GM06990 (cell line): ENCODE data around the gene TEX53.

ENCODE experiments used
- DNase-seq: peaks from one replicate; pipeline ENCODE4 v3.0.0-alpha.2; 2011; ENCODE audit not compliant: insufficient read length; ENCODE audit errors: extremely low read depth
- H3K27me3 ChIP-seq: replicated peaks from 2 replicates; pipeline ENCODE4 v1.6.0; 2011; ENCODE audit warnings: low read length; ENCODE audit not compliant: control insufficient read depth, insufficient read depth
- H3K36me3 ChIP-seq: 2 replicates; pipeline ENCODE4 v1.5.1; 2011; ENCODE audit warnings: low read length; ENCODE audit not compliant: control insufficient read depth, insufficient read depth
- H3K4me3 ChIP-seq: replicated peaks from 2 replicates; pipeline ENCODE4 v1.5.1; 2011; ENCODE audit warnings: low read depth, mild to moderate bottlenecking, control low read depth, low read length
- CTCF ChIP-seq: IDR thresholded peaks from 2 replicates; pipeline ENCODE4 v1.5.1; 2011; ENCODE audit warnings: low read length, control low read depth, mild to moderate bottlenecking, inconsistent platforms; ENCODE audit not compliant: insufficient read depth, poor library complexity, severe bottlenecking

TEX53 gene

GRCh38 chr9:114631166-114631565, 26.4 kb downstream of the TEX53 start:
- Histone ChIP-seq H3K36me3 (peaks cover 27% of the 10 kb centered on the region), H3K4me3 (no peak overlapping the region), H3K27me3 (no peaks in the 10 kb centered on the region)
- no peak for TF ChIP-seq CTCF
- no peak for DNase-seq

DNA sequence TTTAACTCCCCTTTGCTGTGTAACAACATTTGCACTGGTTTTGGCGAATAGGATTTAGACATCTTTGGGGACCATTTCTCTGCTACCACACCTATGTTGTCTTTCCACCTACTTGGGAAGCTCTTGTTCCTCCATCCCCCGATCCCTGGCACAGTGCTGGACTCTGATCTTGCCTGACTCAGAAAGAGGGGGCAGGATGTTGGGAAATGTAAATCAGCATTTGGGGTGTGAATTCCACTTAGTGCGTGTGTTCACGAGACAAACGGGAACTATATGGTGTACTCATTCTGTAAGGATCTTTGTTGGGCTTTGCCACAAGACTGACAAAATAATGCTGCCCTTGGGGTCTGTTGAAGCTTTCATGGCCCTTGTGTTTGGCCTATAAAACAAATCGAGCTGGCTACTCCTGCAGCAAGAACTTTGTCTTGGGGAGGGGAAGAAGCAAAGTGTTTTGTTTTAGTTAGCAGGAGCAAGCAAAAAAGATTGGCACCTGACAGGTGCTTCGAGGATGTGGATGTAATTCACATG, 28.0 kb downstream of the TEX53 start:
- Histone ChIP-seq H3K4me3 (no peak overlapping the region), H3K27me3 (no peaks in the 10 kb centered on the region), H3K36me3 (peaks cover 26% of the 10 kb centered on the region)
- DNase-seq: no peak
- TF ChIP-seq CTCF: no peak

DNA sequence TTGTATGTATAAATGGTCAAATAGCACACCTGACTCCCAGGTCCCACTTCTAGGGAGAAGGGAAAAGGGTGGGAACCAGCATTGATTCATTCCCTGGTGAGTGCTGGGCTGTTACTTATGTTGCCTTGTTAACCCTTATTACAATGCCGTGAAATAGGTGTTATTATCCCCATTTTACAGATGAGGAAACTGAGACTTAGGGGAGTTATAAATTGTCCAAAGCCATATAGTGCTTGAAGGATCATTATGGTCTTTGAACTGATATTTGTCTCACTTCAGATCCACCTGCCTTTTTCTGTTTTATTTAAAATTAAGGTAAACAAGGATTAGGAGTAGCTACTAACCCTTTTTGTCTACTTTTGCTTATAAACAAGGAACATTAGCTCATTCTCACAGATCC, 30.1 kb downstream of the TEX53 start:
- DNase-seq: no peak
- no peaks in the 10 kb centered on the region for H3K27me3 ChIP-seq
- H3K4me3 ChIP-seq: no peak overlapping the region
- TF ChIP-seq CTCF: no peak
- H3K36me3 ChIP-seq: peaks cover 16% of the 10 kb centered on the region

- no peak for TF ChIP-seq CTCF
- Histone ChIP-seq H3K27me3 (no peaks in the 10 kb centered on the region), H3K4me3 (no peak overlapping the region), H3K36me3 (peaks cover 19% of the 10 kb centered on the region)
- DNase-seq: no peak
Observed at GRCh38 chr9:114626415-114627020, 31.1 kb downstream of the TEX53 start.

- Histone ChIP-seq H3K27me3 (no peaks in the 10 kb centered on the region), H3K36me3 (peaks cover 17% of the 10 kb centered on the region), H3K4me3 (no peak overlapping the region)
- DNase-seq: no peak
- TF ChIP-seq CTCF: no peak
Observed at GRCh38 chr9:114624677-114625076, 32.9 kb downstream of the TEX53 start.
